H1 (cell line): ENCODE results near the gene COQ8B. TPM values are rescaled to one million over a fixed set of nuclear protein-coding genes. Genes with fewer than 3 reads are reported as not detected.

Experiments
- CTCF ChIA-PET: fragments of 300-600 bp; sonication (Branson Sonifier 250); formaldehyde crosslinking; loops from one replicate; lab custom pipeline; 2021; ENCODE audit not compliant: partially characterized antibody; lab: Charles Lee
- POLR2A ChIA-PET: fragments of 300-600 bp; sonication (Branson Sonifier 250); formaldehyde crosslinking; loops from one replicate; lab custom pipeline; 2021; ENCODE audit warnings: inconsistent platforms; ENCODE audit not compliant: partially characterized antibody; lab: Charles Lee
- DNase-seq, 2 experiments: peaks; one replicate each; pipeline versions ENCODE4 v3.0.0 to v3.0.0-alpha.2; 2010 to 2022; ENCODE audit warnings: low spot score in 2 of 2, low read depth in 1 of 2, mixed read lengths in 1 of 2
- FAIRE-seq: peaks from 2 replicates; lab custom pipeline; 2011; peaks lifted over from hg19 to GRCh38; lab: Jason Lieb, UNC
- H2AFZ ChIP-seq: 2 replicates; pipeline ENCODE4 v1.8.1; 2012; ENCODE audit warnings: low read length, inconsistent platforms
- H2AK5ac ChIP-seq: 2 replicates; pipeline ENCODE4 v1.6.1; 2013; ENCODE audit warnings: low read depth, low read length
- H2BK120ac ChIP-seq: replicated peaks from 2 replicates; pipeline ENCODE3; 2013; ENCODE audit warnings: low read depth, low read length, inconsistent platforms
- H2BK12ac ChIP-seq: 2 replicates; pipeline ENCODE4 v1.6.1; 2013; ENCODE audit warnings: low read depth, low read length
- H2BK15ac ChIP-seq: 2 replicates; pipeline ENCODE4 v1.6.1; 2013; ENCODE audit warnings: low read length
- H2BK20ac ChIP-seq: 2 replicates; pipeline ENCODE4 v1.6.1; 2013; ENCODE audit warnings: low read length
- H2BK5ac ChIP-seq: 2 replicates; pipeline ENCODE4 v1.6.1; 2013; ENCODE audit warnings: low read depth, low read length
- H3K14ac ChIP-seq: 2 replicates; pipeline ENCODE4 v1.6.1; 2013; ENCODE audit warnings: inconsistent platforms; ENCODE audit not compliant: insufficient read length
- H3K18ac ChIP-seq: 2 replicates; pipeline ENCODE4 v1.6.1; 2013; ENCODE audit warnings: low read length; ENCODE audit errors: extremely low read depth
- H3K23ac ChIP-seq: 2 replicates; pipeline ENCODE4 v1.6.1; 2013; ENCODE audit warnings: inconsistent platforms; ENCODE audit not compliant: insufficient read length
- H3K23me2 ChIP-seq: 2 replicates; pipeline ENCODE4 v1.6.1; 2013; ENCODE audit warnings: low read depth, low read length
- H3K27ac ChIP-seq: 2 replicates; pipeline ENCODE4 v1.6.1; 2011; ENCODE audit warnings: low read depth, low read length, inconsistent platforms
- H3K27me3 ChIP-seq, 4 experiments: replicated peaks in 1 of 4; 1 replicate in 1 of 4; 2 replicates in 3 of 4; pipeline versions ENCODE4 v1.6.1 to v1.8.1; 2011 to 2013; ENCODE audit warnings: low read length in 3 of 4, mild to moderate bottlenecking in 3 of 4, inconsistent platforms in 2 of 4, mixed read lengths in 2 of 4, moderate library complexity in 1 of 4; ENCODE audit not compliant: control insufficient read depth in 3 of 4, insufficient read depth in 3 of 4; ENCODE audit errors: extremely low read depth in 1 of 4
- H3K36me3 ChIP-seq, 4 experiments: 2 replicates each; pipeline versions ENCODE4 v1.6.1 to v1.8.1; 2011 to 2013; ENCODE audit warnings: mild to moderate bottlenecking in 4 of 4, low read length in 3 of 4, moderate library complexity in 2 of 4, control low read depth in 1 of 4, inconsistent platforms in 1 of 4; ENCODE audit not compliant: insufficient read depth in 4 of 4, control insufficient read depth in 2 of 4
- H3K4ac ChIP-seq: replicated peaks from 2 replicates; pipeline ENCODE3; 2013; ENCODE audit warnings: low read length, low read depth, mixed read lengths, inconsistent platforms; ENCODE audit not compliant: insufficient read length
- H3K4me1 ChIP-seq, 4 experiments: replicated peaks in 1 of 4; 1 replicate in 1 of 4; 2 replicates in 3 of 4; pipeline versions ENCODE4 v1.6.1 to v1.8.1; 2011 to 2013; ENCODE audit warnings: low read length in 3 of 4, inconsistent platforms in 2 of 4, mixed read lengths in 1 of 4; ENCODE audit not compliant: insufficient read depth in 4 of 4, control insufficient read depth in 3 of 4
- H3K4me2 ChIP-seq, 2 experiments: 2 replicates each; pipeline versions ENCODE4 v1.6.1 to v1.8.1; 2011 to 2013; ENCODE audit warnings: low read depth in 2 of 2, low read length in 2 of 2, control low read depth in 1 of 2, inconsistent platforms in 1 of 2, mild to moderate bottlenecking in 1 of 2; ENCODE audit not compliant: insufficient read depth in 1 of 2
- H3K4me3 ChIP-seq, 4 experiments: fragments of 200-600, 300-600 bp in 1 of 4; sonication (generic), shearing (Covaris generic), sonication (Bioruptor Twin) in 1 of 4; 2 replicates each; pipeline versions ENCODE4 v1.5.1 to v1.8.1; 2011 to 2016; ENCODE audit warnings: low read length in 4 of 4, low read depth in 3 of 4, control low read depth in 2 of 4, inconsistent platforms in 2 of 4, mild to moderate bottlenecking in 2 of 4, mixed read lengths in 1 of 4, moderate library complexity in 1 of 4; ENCODE audit not compliant: insufficient read depth in 2 of 4; ENCODE audit errors: extremely low read depth in 1 of 4
- H3K56ac ChIP-seq: replicated peaks from 2 replicates; pipeline ENCODE3; 2013; ENCODE audit warnings: low read depth, mild to moderate bottlenecking, mixed read lengths, low read length, inconsistent platforms; ENCODE audit not compliant: insufficient read length
- H3K79me1 ChIP-seq: 2 replicates; pipeline ENCODE4 v1.6.1; 2013; ENCODE audit warnings: low read depth, low read length, control low read depth
- H3K79me2 ChIP-seq, 2 experiments: 2 replicates each; pipeline versions ENCODE4 v1.6.1 to v1.8.1; 2012 to 2013; ENCODE audit warnings: low read length in 2 of 2, mild to moderate bottlenecking in 2 of 2, inconsistent platforms in 1 of 2; ENCODE audit not compliant: insufficient read depth in 2 of 2, control insufficient read depth in 1 of 2
- H3K9ac ChIP-seq, 4 experiments: replicated peaks in 1 of 4; 1 replicate in 1 of 4; 2 replicates in 3 of 4; pipeline versions ENCODE4 v1.6.1 to v1.8.1; 2011 to 2013; ENCODE audit warnings: low read depth in 3 of 4, low read length in 3 of 4, control low read depth in 2 of 4, mild to moderate bottlenecking in 2 of 4, moderate library complexity in 2 of 4, inconsistent platforms in 1 of 4; ENCODE audit errors: extremely low read depth in 1 of 4
- H3K9me3 ChIP-seq, 2 experiments: 2 replicates each; pipeline versions ENCODE4 v1.6.1 to v1.8.1; 2012 to 2013; ENCODE audit warnings: mild to moderate bottlenecking in 2 of 2, moderate library complexity in 2 of 2, control low read depth in 1 of 2, inconsistent platforms in 1 of 2, low read depth in 1 of 2, low read length in 1 of 2, mixed read lengths in 1 of 2; ENCODE audit not compliant: insufficient read depth in 2 of 2
- H4K20me1 ChIP-seq, 2 experiments: replicated peaks in 1 of 2; 2 replicates each; pipeline versions ENCODE3 to v1.8.1; 2011 to 2013; ENCODE audit warnings: inconsistent platforms in 2 of 2, low read length in 2 of 2, mild to moderate bottlenecking in 1 of 2; ENCODE audit not compliant: insufficient read depth in 2 of 2, control insufficient read depth in 1 of 2
- H4K5ac ChIP-seq: 2 replicates; pipeline ENCODE4 v1.6.1; 2013; ENCODE audit warnings: low read length, low read depth, mixed read lengths, inconsistent platforms; ENCODE audit not compliant: insufficient read length
- H4K8ac ChIP-seq: 2 replicates; pipeline ENCODE4 v1.8.0; 2013; ENCODE audit warnings: mild to moderate bottlenecking, moderate library complexity, low read length, inconsistent platforms; ENCODE audit not compliant: insufficient read depth; ENCODE audit errors: extremely low read depth
- H4K91ac ChIP-seq: replicated peaks from 2 replicates; pipeline ENCODE3; 2013; ENCODE audit warnings: low read length, mixed read lengths, inconsistent platforms; ENCODE audit not compliant: insufficient read length
- CEBPB ChIP-seq: IDR thresholded peaks from 2 replicates; pipeline ENCODE4 v1.6.1; 2012; ENCODE audit warnings: low read depth, low read length
- EP300 ChIP-seq, 2 experiments: IDR thresholded peaks; 1 replicate in 1 of 2; 2 replicates in 1 of 2; pipeline ENCODE4 v1.6.1; 2011 to 2012; ENCODE audit warnings: low read depth in 2 of 2, low read length in 2 of 2, mild to moderate bottlenecking in 2 of 2, borderline replicate concordance in 1 of 2, inconsistent platforms in 1 of 2, moderate library complexity in 1 of 2
- GABPA ChIP-seq: IDR thresholded peaks from 2 replicates; pipeline ENCODE4 v1.6.1; 2011; ENCODE audit warnings: mild to moderate bottlenecking, low read length, moderate library complexity, borderline replicate concordance; ENCODE audit not compliant: insufficient read depth
- GTF2F1 ChIP-seq: IDR thresholded peaks from 2 replicates; pipeline ENCODE4 v1.6.1; 2012; ENCODE audit warnings: low read depth, low read length, improper control_type of control experiment, borderline replicate concordance
- KDM5A ChIP-seq: fragments of 200-600 bp; IDR thresholded peaks from 2 replicates; pipeline ENCODE4 v1.7.1; 2012; ENCODE audit warnings: mild to moderate bottlenecking, low read length, inconsistent platforms, mixed read lengths
- POU5F1 ChIP-seq: IDR thresholded peaks from 2 replicates; pipeline ENCODE4 v1.6.1; 2011; ENCODE audit warnings: low read depth, mild to moderate bottlenecking, low read length, moderate library complexity
- RFX5 ChIP-seq: IDR thresholded peaks from 2 replicates; pipeline ENCODE4 v1.6.1; 2011; ENCODE audit warnings: low read depth, low read length, improper control_type of control experiment, borderline replicate concordance
- RNF2 ChIP-seq: fragments of 200-900, 300-1000 bp; sonication (generic); IDR thresholded peaks from 2 replicates; pipeline ENCODE4 v1.7.1; 2016; ENCODE audit warnings: borderline replicate concordance, low read depth, mild to moderate bottlenecking, antibody characterized with exemption, low read length; ENCODE audit not compliant: poor library complexity, severe bottlenecking; ENCODE audit errors: missing control alignments
- SAP30 ChIP-seq: fragments of 300-600 bp; sonication (generic); IDR thresholded peaks from 2 replicates; pipeline ENCODE4 v1.7.1; 2012; ENCODE audit warnings: low read length, moderate library complexity, mild to moderate bottlenecking, inconsistent platforms; ENCODE audit not compliant: insufficient read depth, insufficient replicate concordance
- TAF1 ChIP-seq: IDR thresholded peaks from 2 replicates; pipeline ENCODE4 v1.6.1; 2011; ENCODE audit warnings: mild to moderate bottlenecking, low read depth, low read length
- TBP ChIP-seq: IDR thresholded peaks from 2 replicates; pipeline ENCODE4 v1.6.1; 2011; ENCODE audit warnings: low read depth, low read length, improper control_type of control experiment
- TCF12 ChIP-seq: IDR thresholded peaks from 2 replicates; pipeline ENCODE4 v1.6.1; 2011; ENCODE audit warnings: low read depth, mild to moderate bottlenecking, low read length
- TEAD4 ChIP-seq: IDR thresholded peaks from 2 replicates; pipeline ENCODE4 v1.6.1; 2012; ENCODE audit warnings: low read depth, low read length, inconsistent platforms, mixed read lengths
- YY1 ChIP-seq: IDR thresholded peaks from 2 replicates; pipeline ENCODE4 v1.6.1; 2011; ENCODE audit warnings: low read depth, mild to moderate bottlenecking, low read length
- WGBS, 2 experiments: shearing (Covaris generic) in 1 of 2; methylation state at CpG; one replicate each; pipeline versions ENCODE4 v1.1.6 to v1.1.7; 2013 to 2015; ENCODE audit warnings: low lambda C conversion rate in 2 of 2, mixed read lengths in 2 of 2, inconsistent platforms in 1 of 2, low coverage in 1 of 2, missing lambda C conversion rate in 1 of 2; ENCODE audit not compliant: insufficient replicate concordance in 2 of 2, insufficient coverage in 1 of 2, insufficient read length in 1 of 2; ENCODE audit errors: extremely low coverage in 1 of 2, missing lambda C conversion rate in 1 of 2; 5-methylcytosine and 5-hydroxymethylcytosine counted together
- polyA plus RNA-seq, 7 experiments: library from polyadenylated mRNA; depleted of rRNA in 3 of 7; stranded (reverse) in 5 of 7; unstranded in 2 of 7; fragments of >200 nt in 5 of 7; fragments of 200-250 nt in 2 of 7; gene quantifications; 1 replicate in 5 of 7; 2 replicates in 1 of 7; 4 replicates in 1 of 7; pipeline versions ENCODE4 v1.2.1 to v1.2.3, GENCODE V29; 2011 to 2013; ENCODE audit warnings: missing spikeins in 2 of 7, mixed read lengths in 2 of 7
- total RNA-seq: library from RNA; stranded (reverse); fragmentation: NEBNext Ultra II Directional; extraction: Animal tissue kit (Norgen Biotek cat#: 25700); gene quantifications from 2 replicates; pipeline ENCODE4 v1.2.1, GENCODE V29; 2021

Gene COQ8B
- total and polyA plus RNA-seq, 2 of the 8 experiments (the other 6 are each of a cell fraction or from before 2014, with no cell fraction given) = 41.7 to 46.1 TPM

DNA sequence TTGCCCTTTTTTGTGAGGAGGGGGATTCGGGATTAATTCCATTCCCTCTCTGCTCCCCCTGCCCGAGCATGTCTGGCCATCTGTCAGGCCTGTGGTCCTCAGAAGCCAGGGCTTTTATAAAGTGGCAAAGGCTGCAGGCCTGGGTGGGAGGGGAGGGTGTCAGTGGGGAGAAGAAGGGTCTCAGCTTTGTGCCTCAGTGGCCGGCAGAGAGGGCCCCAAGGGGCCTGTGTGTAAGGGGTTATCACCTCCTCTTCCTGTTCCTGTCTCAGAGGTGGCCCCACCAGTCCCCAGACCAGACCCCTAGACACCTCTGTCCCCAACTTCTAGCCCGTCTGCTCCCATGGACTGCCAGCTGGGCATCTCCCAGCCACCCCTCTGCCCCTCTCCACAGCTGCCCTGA lies 22.8 kb downstream of the COQ8B start:
- H3K4me1 ChIP-seq = peaks cover 0 to 23% (median 15%) of the 10 kb centered on the region in 4 experiments; a peak in 6 of 7 replicates
- no peak overlapping the region for H2AK5ac ChIP-seq
- no peak overlapping the region for H2BK20ac ChIP-seq
- no peak for DNase-seq
- H3K56ac ChIP-seq = no peak overlapping the region
- no peak overlapping the region for H4K8ac ChIP-seq
- H4K91ac ChIP-seq = no peak overlapping the region
- CTCF ChIA-PET = interaction anchor here (0.6 to 3.2 kb wide), 8 partner anchors 8 to 359 kb away, joined by 3 to 15 read pairs (median 4); no protein-coding TSS in a partner anchor
- H3K27me3 ChIP-seq = no peaks in the 10 kb centered on the region
- 80% methylated on average over 4 of the region's 4 CpGs; no CpG with 5 or more reads in 1 of the 2 experiments for WGBS, 2 experiments
- H3K23me2 ChIP-seq = peaks cover 9% of the 10 kb centered on the region; the same call in 1 of the 2 replicates
- no peak overlapping the region for H3K23ac ChIP-seq
- H4K20me1 ChIP-seq = peaks cover 0 to 7% of the 10 kb centered on the region in 2 experiments
- no peak overlapping the region for H3K14ac ChIP-seq
- H3K4me2 ChIP-seq = no peak overlapping the region
- no peak overlapping the region for H2BK15ac ChIP-seq
- H4K5ac ChIP-seq = no peak overlapping the region
- H3K18ac ChIP-seq = no peak overlapping the region
- H3K9me3 ChIP-seq = no peaks in the 10 kb centered on the region
- no peak overlapping the region for H2AFZ ChIP-seq
- FAIRE-seq = no peak
- no peak overlapping the region for H2BK5ac ChIP-seq
- peaks cover 2% of the 10 kb centered on the region for H3K79me1 ChIP-seq
- no peak overlapping the region for H3K9ac ChIP-seq
- no peak overlapping the region for H2BK12ac ChIP-seq
- no peak overlapping the region for H3K4me3 ChIP-seq
- no peak overlapping the region for H2BK120ac ChIP-seq
- H3K27ac ChIP-seq = no peak overlapping the region
- POLR2A ChIA-PET = interaction anchor here (1.3 kb wide), 1 partner anchor 9 kb away, joined by 5 read pairs; no protein-coding TSS in a partner anchor
- peaks cover 0 to 11% of the 10 kb centered on the region in 2 experiments; a peak in 3 of 4 replicates for H3K79me2 ChIP-seq
- peaks cover 0 to 14% (median 8%) of the 10 kb centered on the region in 4 experiments; a peak in 5 of 8 replicates for H3K36me3 ChIP-seq
- H3K4ac ChIP-seq = no peak overlapping the region
- TF ChIP-seq TBP (no peak), GTF2F1 (no peak), GABPA (no peak), SAP30 (no peak), EP300 (IDR thresholded peaks at IDR 0.05; ENCODE audit: borderline replicate concordance in 1 of 2, low read depth in 2 of 2, low read length in 2 of 2) (no peak), KDM5A (no peak), POU5F1 (no peak), YY1 (no peak), CEBPB (no peak), TEAD4 (no peak), TCF12 (no peak), RFX5 (no peak), RNF2 (no peak), TAF1 (no peak)
